ENCODE results near the gene NUTM2A.
"Not testable (repeated sequence)": the region's sequence is repeated elsewhere in the genome, so short reads cannot be mapped to it uniquely, and the experiment has no call there.

NUTM2A gene

DNA sequence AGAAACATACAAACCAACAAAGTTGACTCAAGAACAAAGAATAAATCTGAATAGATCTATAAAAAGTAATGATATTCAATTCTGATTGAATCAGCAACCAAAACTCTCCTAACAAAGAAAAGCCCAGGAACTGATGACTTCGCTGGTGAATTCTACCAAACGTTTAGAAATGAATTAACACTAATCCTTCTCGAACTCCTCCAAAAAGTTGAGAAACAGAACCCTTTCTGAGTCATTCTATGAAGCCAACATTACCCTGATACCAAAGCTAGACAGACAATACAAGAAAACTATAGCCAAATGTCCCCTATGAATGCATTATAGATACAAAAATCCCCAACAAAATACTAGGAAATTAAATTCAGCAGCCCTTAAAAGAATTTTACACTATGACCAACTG is 16.9 kb downstream of the NUTM2A start:
- DNase-seq (ENCODE audit: low read depth in 2 of 3, low spot score in 1 of 3), result not testable (repeated sequence)

DNA sequence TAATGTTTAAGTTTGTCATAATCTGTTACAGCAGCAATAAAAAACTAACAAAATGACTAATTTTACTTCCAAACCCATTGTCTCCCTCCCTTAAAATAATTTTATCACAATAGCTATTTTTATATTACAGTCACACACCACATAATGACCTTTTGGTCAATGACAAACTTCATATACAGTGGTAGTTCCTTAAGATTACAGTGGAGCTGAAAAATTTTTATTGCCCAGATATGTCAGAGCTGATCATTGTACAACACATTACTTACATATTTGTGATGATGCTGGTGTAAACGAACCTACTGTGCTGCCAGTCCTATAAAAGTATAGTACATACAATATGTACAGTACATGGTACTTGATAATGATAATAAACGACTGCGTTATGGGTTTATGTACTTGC is 22.1 kb downstream of the NUTM2A start:
- not testable (repeated sequence) for DNase-seq (ENCODE audit: low read depth in 2 of 3, low spot score in 1 of 3)

DNA sequence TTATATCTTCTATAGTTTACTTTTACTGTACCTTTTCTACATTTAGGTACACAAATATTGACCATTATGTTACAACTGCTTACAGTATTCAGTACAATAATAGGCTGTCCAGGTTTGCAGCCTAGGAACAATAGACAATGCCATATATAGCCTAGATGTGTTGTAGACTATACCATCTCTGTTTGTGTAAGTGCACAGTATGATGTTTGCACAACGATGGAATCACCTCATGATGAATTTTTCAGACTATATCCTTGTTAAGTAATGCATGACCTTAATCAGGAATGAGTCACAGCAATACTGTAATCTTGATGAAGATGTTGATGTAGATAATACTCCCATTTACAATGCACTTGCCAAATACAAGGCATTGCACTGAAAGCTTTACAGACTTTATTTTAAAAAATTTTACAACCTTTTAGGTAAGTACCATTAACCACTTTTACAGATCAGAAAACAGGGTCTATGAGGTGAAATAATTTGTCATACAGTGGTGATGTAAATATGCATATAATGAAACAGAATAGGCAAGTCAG is 23.6 kb downstream of the NUTM2A start:
- DNase-seq (ENCODE audit: low read depth in 2 of 3, low spot score in 1 of 3), result not testable (repeated sequence)

DNA sequence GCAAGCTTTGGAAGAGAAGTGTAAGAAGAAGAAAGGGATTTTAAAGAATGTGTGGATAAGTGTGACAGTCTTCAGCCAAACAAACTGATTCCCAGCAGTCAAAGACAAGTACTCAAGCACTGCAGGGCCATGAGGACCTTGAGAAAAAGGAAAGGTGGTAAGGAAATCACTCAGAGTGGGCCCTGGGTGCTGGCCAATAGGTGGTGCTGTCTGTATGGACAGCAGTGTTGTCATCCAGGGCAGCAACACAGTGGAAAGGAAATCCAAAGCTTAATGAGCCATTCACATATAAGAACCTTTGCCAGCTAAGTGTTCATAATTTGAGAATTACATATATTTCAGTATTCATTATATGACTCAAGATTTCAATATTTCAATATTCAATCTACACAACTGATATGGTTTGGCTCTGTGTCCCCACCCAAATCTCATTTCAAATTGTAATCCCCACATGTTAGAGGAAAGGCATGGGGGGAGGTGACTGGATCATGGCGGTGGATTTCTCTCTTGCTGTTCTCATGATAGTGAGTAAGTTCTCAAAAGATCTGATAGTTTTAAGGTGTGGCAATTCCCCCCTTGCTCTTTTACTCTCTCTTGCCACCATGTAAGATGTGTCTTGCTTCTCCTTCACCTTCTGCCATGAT is 55.6 kb downstream of the NUTM2A start:
- not testable (repeated sequence) for DNase-seq (ENCODE audit: low read depth in 2 of 3, low spot score in 1 of 3)

All from stimulated activated CD4-positive, alpha-beta T cell treated with anti-CD3 and anti-CD28 coated beads, Interleukin-12 subunit alpha, Interleukin-12 subunit beta, amount 100 ng/mL, for 48 hours (primary cell).